Activated T-helper 1 cell treated with anti-CD3 and anti-CD28 coated beads, Interleukin-2, amount 50 U/mL, for 16 hours (primary cell): ENCODE data around the gene ATXN2.

Experiments used
- DNase-seq, 2 donors: peaks; one replicate each; pipeline ENCODE4 v3.0.0-alpha.2; 2020; ENCODE audit warnings: low read depth in 1 of 2, low spot score in 1 of 2

The ATXN2 gene

GRCh38 chr12:111440631-111441030 is 158.5 kb downstream of the ATXN2 start:
- no peak for DNase-seq

- no peak for DNase-seq
Observed at GRCh38 chr12:111440152-111440551, 159.0 kb downstream of the ATXN2 start.

GRCh38 chr12:111439657-111440151 is 159.4 kb downstream of the ATXN2 start:
- DNase-seq = no peak

- no peak for DNase-seq
Observed at GRCh38 chr12:111438481-111438880, 160.6 kb downstream of the ATXN2 start.

- no peak for DNase-seq
Observed at GRCh38 chr12:111437816-111438454, 161.2 kb downstream of the ATXN2 start.

GRCh38 chr12:111436811-111437210 is 162.3 kb downstream of the ATXN2 start:
- no peak for DNase-seq

- no peak for DNase-seq
Observed at GRCh38 chr12:111436266-111436665, 162.8 kb downstream of the ATXN2 start.

GRCh38 chr12:111435661-111436201 is 163.4 kb downstream of the ATXN2 start:
- DNase-seq = no peak

GRCh38 chr12:111434680-111435338 is 164.3 kb downstream of the ATXN2 start:
- peak; percentile 68 to 78 for DNase-seq

- DNase-seq = no peak
Observed at GRCh38 chr12:111434049-111434448, 165.1 kb downstream of the ATXN2 start.

GRCh38 chr12:111431772-111432171 is 167.3 kb downstream of the ATXN2 start:
- no peak for DNase-seq

GRCh38 chr12:111430433-111431353 is 168.4 kb downstream of the ATXN2 start:
- peak in 1 of 2 donors; percentile 67 for DNase-seq

- peak in 1 of 2 donors; percentile 52 for DNase-seq
Observed at GRCh38 chr12:111429828-111430432, 169.2 kb downstream of the ATXN2 start.

- no peak for DNase-seq
Observed at GRCh38 chr12:111428728-111429175, 170.4 kb downstream of the ATXN2 start.

- no peak for DNase-seq
Observed at GRCh38 chr12:111428081-111428727, 170.9 kb downstream of the ATXN2 start.

GRCh38 chr12:111427417-111428074 is 171.6 kb downstream of the ATXN2 start:
- DNase-seq = no peak

- DNase-seq = no peak
Observed at GRCh38 chr12:111426344-111427185, 172.6 kb downstream of the ATXN2 start.

GRCh38 chr12:111425655-111426054 is 173.5 kb downstream of the ATXN2 start:
- no peak for DNase-seq

- no peak for DNase-seq
Observed at GRCh38 chr12:111424793-111425251, 174.3 kb downstream of the ATXN2 start.
